ENCODE measurements around the gene PLK3. TPM values are rescaled to one million over a fixed set of nuclear protein-coding genes. Genes with fewer than 3 reads are reported as not detected.

Gene PLK3
- total and polyA plus RNA-seq, 9 of the 15 experiments (the other 6 are each of a cell fraction or from before 2014, with no cell fraction given): 0.52 to 22.7 (median 11.0) TPM

- TF ChIP-seq CHAMP1 (IDR thresholded peaks at IDR 0.05) (no peak), NFIC (IDR thresholded peaks at IDR 0.05) (peak; percentile 75), CBFA2T3 (IDR thresholded peaks at IDR 0.05) (no peak; the same call in none of the 2 replicates), PTRF (tag; IDR thresholded peaks at IDR 0.05) (peak; percentile 49; the same call in 1 of the 2 replicates), ZNF740 (CRISPR knock-in tag; IDR thresholded peaks at IDR 0.05) (no peak; the same call in 1 of the 2 replicates), ZNF740 (tag; IDR thresholded peaks at IDR 0.05) (peak; percentile 55 to 74; a peak in 3 of 4 replicates), ZBTB17 (CRISPR knock-in tag; IDR thresholded peaks at IDR 0.05) (peak; percentile 88; the same call in 1 of the 2 replicates), TCF15 (CRISPR knock-in tag; IDR thresholded peaks at IDR 0.05) (no peak), SRSF1 (IDR thresholded peaks at IDR 0.05; ENCODE audit: low read depth, low read length) (no peak), PHB2 (IDR thresholded peaks at IDR 0.05; ENCODE audit: low read depth) (no peak), CEBPG (CRISPR knock-in tag; IDR thresholded peaks at IDR 0.05) (peak; percentile 82; the same call in 1 of the 2 replicates), CEBPG (tag; conservative IDR thresholded peaks at IDR 0.05 in 1 of 2, IDR thresholded peaks at IDR 0.05 in 1 of 2) (peak in 1 of 2 experiments; percentile 60; a peak in 1 of 4 replicates), ZNF318 (IDR thresholded peaks at IDR 0.05; ENCODE audit: borderline replicate concordance in 1 of 2, low read depth in 1 of 2) (peak in 1 of 2 experiments; percentile 89; a peak in 2 of 4 replicates), CCAR2 (IDR thresholded peaks at IDR 0.05; ENCODE audit: low read depth, low read length) (no peak), RUNX1 (IDR thresholded peaks at IDR 0.05; ENCODE audit: low read depth) (no peak; the same call in 1 of the 2 replicates)
Measured at GRCh38 chr1:44807364-44808062, 7.3 kb downstream of the PLK3 start (continued).
